Neutrophil (primary cell): Measurements from ENCODE around the gene ASIC1.
"Not testable (repeated sequence)": the region's sequence is repeated elsewhere in the genome, so short reads cannot be mapped to it uniquely, and the experiment has no call there.

Source experiments
- H3K27ac ChIP-seq: fragments of 200-600 bp; sonication (generic); 2 replicates; pipeline ENCODE4 v1.5.1; 2016; ENCODE audit warnings: mild to moderate bottlenecking, moderate library complexity
- H3K27me3 ChIP-seq: fragments of 200-600 bp; sonication (generic); 2 replicates; pipeline ENCODE4 v1.6.0; 2016; ENCODE audit warnings: mild to moderate bottlenecking
- H3K36me3 ChIP-seq: fragments of 200-600 bp; sonication (generic); 2 replicates; pipeline ENCODE4 v1.5.1; 2017
- H3K4me1 ChIP-seq, 2 experiments: fragments of 200-600 bp in 1 of 2; sonication (generic) in 1 of 2; 1 replicate in 1 of 2; 2 replicates in 1 of 2; pipeline versions ENCODE4 v1.5.1 to v1.6.1; 2013 to 2016; ENCODE audit warnings: low read depth in 1 of 2, low read length in 1 of 2, mild to moderate bottlenecking in 1 of 2, moderate library complexity in 1 of 2; ENCODE audit not compliant: control insufficient read depth in 1 of 2, insufficient read depth in 1 of 2
- H3K4me3 ChIP-seq, 2 experiments: fragments of 200-600 bp in 1 of 2; sonication (generic) in 1 of 2; 1 replicate in 1 of 2; 2 replicates in 1 of 2; pipeline ENCODE4 v1.5.1; 2013 to 2016; ENCODE audit warnings: low read depth in 1 of 2, low read length in 1 of 2, mild to moderate bottlenecking in 1 of 2, moderate library complexity in 1 of 2
- H3K9me3 ChIP-seq: fragments of 200-600 bp; sonication (generic); 2 replicates; pipeline ENCODE4 v1.5.1; 2016
- CTCF ChIP-seq: fragments of 200-600 bp; sonication (generic); IDR thresholded peaks from 2 replicates; pipeline ENCODE4 v1.5.1; 2016; ENCODE audit warnings: antibody characterized with exemption

The ASIC1 gene

DNA sequence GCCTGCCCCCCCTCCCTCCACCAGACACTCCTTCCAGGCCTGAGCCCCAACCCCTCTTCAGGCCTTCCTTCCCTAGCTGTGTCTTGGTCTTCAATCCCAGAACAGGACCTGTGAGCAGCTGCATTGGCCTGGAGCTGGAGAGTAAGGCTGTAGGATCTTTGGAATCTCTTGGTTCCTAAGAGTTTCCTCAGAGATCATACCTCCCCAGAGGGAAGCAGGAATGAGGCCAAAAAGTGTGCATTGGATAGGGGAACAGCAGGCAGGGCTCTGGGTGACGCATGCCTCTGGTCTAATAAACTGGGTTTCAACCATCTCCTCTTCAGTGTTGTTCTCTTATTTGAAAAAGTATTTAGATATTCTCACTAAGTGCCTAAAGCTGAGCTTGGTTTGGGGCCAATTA lies 25.9 kb downstream of the ASIC1 start:
- Histone ChIP-seq H3K27ac (no peak overlapping the region), H3K9me3 (no peaks in the 10 kb centered on the region), H3K27me3 (peaks cover 26% of the 10 kb centered on the region), H3K4me1 (peaks cover 13 to 14% of the 10 kb centered on the region in 2 experiments), H3K36me3 (peaks cover 11% of the 10 kb centered on the region), H3K4me3 (no peak overlapping the region)
- no peak for TF ChIP-seq CTCF

DNA sequence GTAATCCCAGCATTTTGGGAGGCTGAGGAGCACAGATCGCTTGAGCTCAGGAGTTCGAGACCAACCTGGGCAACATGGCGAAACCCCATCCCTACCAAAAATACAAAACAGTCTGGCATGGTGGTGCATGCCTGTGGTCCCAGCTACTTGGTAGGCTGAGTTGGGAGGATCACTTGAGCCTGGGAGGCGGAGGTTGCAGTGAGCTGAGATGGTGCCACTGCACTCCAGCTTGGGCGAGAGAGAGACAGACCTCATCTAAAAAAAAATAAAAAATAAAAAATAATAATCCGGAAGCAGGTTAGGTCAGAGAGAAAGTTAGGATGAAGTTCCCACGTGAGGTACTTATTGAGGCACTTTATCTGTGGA lies 27.0 kb downstream of the ASIC1 start:
- H3K9me3 ChIP-seq, result not testable (repeated sequence)
- H3K27ac ChIP-seq, result peak overlapping the region; percentile 90
- H3K27me3 ChIP-seq, result peaks cover 25% of the 10 kb centered on the region
- H3K4me3 ChIP-seq, result peak overlapping the region; percentile 71 to 95
- peaks cover 13 to 20% of the 10 kb centered on the region in 2 experiments for H3K4me1 ChIP-seq
- H3K36me3 ChIP-seq, result peaks cover 20% of the 10 kb centered on the region

DNA sequence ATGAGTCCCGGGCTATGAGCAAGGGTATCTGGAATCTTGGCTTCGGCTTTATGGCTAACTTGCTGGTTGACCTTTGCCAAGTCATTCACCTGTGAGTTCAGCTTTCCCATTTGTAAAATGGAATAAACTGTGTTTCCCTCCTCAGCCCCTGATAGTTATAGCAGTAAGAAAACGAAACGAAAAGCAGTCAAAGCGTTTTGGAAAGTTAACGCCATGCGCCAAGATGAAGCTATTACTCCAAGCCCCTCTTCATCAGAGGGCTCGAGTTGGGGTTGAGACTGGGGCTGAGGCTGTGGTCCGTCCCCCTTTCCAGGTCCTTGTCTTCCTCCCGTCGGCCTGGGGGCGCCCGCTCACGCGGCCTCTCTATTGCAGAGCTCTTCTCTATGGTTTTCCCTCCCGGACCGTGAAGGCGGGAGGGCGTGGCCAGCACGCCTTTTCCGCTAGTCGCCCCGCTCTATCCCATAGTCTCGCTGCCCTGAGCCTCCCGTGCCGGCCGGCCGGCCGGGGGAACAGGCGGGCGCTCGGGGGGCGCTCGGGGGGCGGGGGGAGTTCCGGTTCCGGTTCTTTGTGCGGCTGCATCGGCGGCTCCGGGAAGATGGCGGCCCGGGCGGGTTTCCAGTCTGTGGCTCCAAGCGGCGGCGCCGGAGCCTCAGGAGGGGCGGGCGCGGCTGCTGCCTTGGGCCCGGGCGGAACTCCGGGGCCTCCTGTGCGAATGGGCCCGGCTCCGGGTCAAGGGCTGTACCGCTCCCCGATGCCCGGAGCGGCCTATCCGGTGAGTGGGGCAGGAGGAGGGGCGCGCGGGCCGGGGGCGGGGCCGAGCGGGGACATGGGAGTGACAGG lies 27.6 kb downstream of the ASIC1 start, which contains the start of gene SMARCD1:
Gene SMARCD1, plus strand, starts transcription at position 568 of the 840 bp plus-strand sequence. Its CDS starts 28 bp downstream, at position 596.
- peaks cover 13 to 20% of the 10 kb centered on the region in 2 experiments for H3K4me1 ChIP-seq
- peaks cover 26% of the 10 kb centered on the region for H3K36me3 ChIP-seq
- no peaks in the 10 kb centered on the region for H3K9me3 ChIP-seq
- peak within 1 kb of the TSS; percentile 71 to 95 for H3K4me3 ChIP-seq
- TF ChIP-seq CTCF, result peak; percentile 41
- peak within 1 kb of the TSS; percentile 90 for H3K27ac ChIP-seq
- H3K27me3 ChIP-seq, result peaks cover 19% of the 10 kb centered on the region

- Histone ChIP-seq H3K4me1 (peaks cover 13 to 20% of the 10 kb centered on the region in 2 experiments), H3K27ac (peak overlapping the region; percentile 90), H3K36me3 (peaks cover 33% of the 10 kb centered on the region), H3K27me3 (peaks cover 13% of the 10 kb centered on the region), H3K4me3 (peak overlapping the region; percentile 71 to 95), H3K9me3 (no peaks in the 10 kb centered on the region)
- TF ChIP-seq CTCF, result no peak
Observed at GRCh38 chr12:50085615-50086072, 28.2 kb downstream of the ASIC1 start.

DNA sequence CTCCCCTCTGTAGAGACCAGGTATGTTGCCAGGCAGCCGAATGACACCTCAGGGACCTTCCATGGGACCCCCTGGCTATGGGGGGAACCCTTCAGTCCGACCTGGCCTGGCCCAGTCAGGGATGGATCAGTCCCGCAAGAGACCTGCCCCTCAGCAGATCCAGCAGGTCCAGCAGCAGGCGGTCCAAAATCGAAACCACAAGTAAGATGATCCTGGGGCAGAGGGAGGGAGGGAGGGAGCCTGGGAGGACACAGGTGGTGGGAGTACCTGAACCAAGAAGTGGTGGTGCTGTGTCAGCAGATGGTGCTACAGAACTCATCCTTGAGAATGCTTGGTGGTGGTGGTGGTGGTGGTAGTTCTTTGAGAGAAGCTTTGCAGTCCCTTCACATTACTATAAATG lies 28.8 kb downstream of the ASIC1 start:
- TF ChIP-seq CTCF, result no peak
- Histone ChIP-seq H3K27ac (peak overlapping the region; percentile 90), H3K4me3 (peak overlapping the region; percentile 71 to 95), H3K4me1 (peaks cover 13 to 20% of the 10 kb centered on the region in 2 experiments), H3K27me3 (peaks cover 7% of the 10 kb centered on the region), H3K9me3 (no peaks in the 10 kb centered on the region), H3K36me3 (peaks cover 38% of the 10 kb centered on the region)

GRCh38 chr12:50087151-50087550 lies 29.8 kb downstream of the ASIC1 start:
- H3K36me3 ChIP-seq, result peaks cover 47% of the 10 kb centered on the region
- no peak overlapping the region for H3K27ac ChIP-seq
- TF ChIP-seq CTCF, result no peak
- no peak overlapping the region for H3K4me3 ChIP-seq
- no peaks in the 10 kb centered on the region for H3K9me3 ChIP-seq
- H3K27me3 ChIP-seq, result no peaks in the 10 kb centered on the region
- peaks cover 13 to 20% of the 10 kb centered on the region in 2 experiments for H3K4me1 ChIP-seq
